HG03342 (cell line): ENCODE measurements around the gene RIN1.

ENCODE experiments used
- ATAC-seq: cut with Tn5 transposase; IDR thresholded peaks from one replicate; pipeline ENCODE4 v1.9.1; 2021; ENCODE audit warnings: mild to moderate bottlenecking, moderate library complexity; ENCODE audit not compliant: unreplicated experiment

The RIN1 gene

DNA sequence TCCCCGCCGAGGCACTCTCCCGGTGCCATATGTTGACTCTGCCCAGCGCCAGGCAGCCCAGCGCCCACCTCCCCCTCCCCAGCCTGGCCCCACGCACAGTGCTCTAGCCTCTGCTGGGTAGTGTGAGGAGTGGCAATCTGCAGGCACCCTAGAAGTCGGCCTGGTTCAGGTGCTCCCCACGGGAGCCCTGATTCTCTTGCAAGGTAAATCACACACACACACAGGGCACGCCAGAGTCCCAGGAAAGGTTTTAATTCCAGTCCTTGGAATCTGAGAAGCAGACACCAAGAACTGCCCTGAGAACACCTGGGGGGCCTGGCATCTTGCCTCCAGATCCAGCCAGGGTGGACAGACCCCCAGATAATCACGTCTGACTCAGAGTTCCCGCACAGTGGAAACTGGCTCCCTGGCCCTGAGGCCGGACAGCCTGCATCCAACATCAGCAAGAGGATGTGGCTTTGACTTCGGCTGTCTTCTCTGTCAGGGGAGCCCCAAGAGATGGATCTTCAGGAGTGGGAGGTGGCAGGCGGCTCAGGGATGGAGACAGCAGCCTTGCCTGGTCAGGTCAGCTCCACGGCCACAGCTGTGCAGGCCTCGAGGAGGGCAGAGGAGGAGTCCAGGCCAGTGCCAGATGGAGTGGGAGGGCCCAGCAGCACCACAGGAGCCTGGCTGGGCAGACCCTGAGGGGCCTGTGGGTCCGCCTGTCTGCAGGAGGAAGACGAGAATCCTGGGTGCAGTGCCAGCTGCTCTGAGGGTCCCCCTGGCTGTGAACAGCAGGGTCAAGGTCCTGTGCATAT lies 1.1 kb upstream of the RIN1 start:
- no peak for ATAC-seq

DNA sequence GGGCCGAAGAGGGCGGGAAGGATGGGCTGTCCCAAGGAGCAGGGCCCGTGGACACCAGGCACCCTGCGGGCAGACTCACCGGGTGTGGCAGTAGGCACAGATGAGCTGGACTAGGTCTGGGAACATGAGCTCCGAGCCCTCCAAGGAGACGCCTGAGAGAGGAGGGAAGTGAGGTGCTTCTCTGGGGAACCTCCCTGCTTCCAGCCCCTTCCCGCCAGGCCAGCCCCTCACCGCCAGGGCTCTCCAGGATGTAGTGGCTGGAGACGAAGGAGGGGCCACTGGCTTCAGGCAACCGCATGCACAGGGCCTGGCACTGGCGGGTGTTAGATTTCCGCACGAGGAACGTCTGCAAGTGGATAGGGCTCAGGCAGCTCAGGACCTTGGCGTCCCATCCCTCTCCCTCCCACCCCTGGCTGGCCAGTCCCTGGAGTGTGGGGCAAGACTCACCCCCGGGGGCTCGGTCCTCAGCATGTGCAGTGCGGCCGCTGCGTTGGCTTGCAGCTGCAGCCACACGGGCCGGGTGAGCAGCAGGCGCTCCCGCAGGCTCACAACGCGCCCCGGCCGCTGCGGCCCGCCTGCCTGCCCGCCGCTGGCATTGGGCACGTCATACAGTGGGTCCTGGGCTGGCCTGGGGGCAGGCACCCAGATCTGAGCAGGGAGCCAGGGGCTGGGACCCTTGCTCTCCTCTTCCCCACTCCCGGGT lies 552 bp downstream of the RIN1 start:
- no peak for ATAC-seq

GRCh38 chr11:66334605-66335442 lies 1.4 kb downstream of the RIN1 start:
- ATAC-seq, result no peak

DNA sequence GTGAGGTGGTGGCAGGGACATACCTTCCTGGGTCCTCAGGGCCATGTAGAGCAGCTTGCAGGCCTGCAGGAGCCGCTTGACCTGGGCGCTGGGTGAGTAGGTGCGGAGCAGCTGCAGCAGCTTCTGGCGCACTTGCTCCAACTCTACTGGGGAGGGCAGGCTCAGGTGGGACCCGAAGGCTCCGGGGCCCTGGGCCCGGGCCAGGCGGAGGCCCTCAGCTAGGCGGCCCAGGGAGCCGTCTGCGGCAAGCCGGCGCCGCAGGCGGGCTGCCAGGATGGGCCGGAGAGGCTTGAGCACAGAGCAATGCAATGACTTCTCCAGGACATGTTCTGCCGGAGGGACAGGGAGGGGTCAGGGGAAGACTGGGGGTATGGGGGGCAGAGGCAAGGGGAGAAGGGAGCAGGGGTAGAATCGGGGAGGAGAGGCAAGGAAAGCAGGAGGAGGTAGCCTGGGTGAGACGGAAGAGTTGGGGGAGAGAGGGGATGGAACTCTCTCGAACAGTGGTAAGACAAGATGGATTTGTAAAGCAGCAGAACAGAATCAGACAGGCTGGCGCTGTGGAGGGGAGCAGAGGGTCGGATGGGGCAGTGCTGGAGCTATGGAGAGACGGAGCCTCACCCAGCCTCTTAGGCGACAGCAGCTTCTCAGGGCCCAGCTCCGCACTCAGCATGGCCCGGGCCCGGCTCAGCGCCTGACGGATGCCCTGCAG lies 2.2 kb downstream of the RIN1 start:
- no peak for ATAC-seq

GRCh38 chr11:66333220-66333877 lies 2.9 kb downstream of the RIN1 start:
- ATAC-seq, result no peak

- ATAC-seq, result no peak
Measured at GRCh38 chr11:66332371-66333219, 3.6 kb downstream of the RIN1 start.

- ATAC-seq, result no peak
Measured at GRCh38 chr11:66331542-66332370, 4.5 kb downstream of the RIN1 start.

DNA sequence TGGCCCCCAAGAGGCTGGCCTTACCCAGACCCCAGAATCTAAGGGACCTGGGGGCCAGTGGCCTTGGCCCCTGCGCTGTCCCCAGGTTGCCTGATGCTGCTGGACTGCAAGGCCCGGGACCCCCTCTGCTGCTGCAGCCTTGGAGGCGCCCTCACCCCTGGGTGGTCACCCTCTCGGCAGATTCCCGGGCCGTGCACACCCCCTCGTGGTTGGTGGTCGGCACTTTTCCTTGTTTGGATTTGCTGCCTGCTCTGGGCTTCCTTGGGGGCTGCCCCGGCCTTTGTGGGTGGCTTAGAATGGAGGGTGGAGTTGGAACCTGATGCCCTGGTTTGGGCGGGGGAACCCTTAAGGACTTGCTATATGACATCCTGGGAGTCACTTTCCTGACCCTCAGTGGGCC lies 5.3 kb downstream of the RIN1 start:
- no peak for ATAC-seq

GRCh38 chr11:66329165-66329673 lies 7.0 kb downstream of the RIN1 start:
- no peak for ATAC-seq

GRCh38 chr11:66328302-66329144 lies 7.7 kb downstream of the RIN1 start:
- ATAC-seq, result peak; percentile 63

- no peak for ATAC-seq
Measured at GRCh38 chr11:66328031-66328301, 8.3 kb downstream of the RIN1 start.

DNA sequence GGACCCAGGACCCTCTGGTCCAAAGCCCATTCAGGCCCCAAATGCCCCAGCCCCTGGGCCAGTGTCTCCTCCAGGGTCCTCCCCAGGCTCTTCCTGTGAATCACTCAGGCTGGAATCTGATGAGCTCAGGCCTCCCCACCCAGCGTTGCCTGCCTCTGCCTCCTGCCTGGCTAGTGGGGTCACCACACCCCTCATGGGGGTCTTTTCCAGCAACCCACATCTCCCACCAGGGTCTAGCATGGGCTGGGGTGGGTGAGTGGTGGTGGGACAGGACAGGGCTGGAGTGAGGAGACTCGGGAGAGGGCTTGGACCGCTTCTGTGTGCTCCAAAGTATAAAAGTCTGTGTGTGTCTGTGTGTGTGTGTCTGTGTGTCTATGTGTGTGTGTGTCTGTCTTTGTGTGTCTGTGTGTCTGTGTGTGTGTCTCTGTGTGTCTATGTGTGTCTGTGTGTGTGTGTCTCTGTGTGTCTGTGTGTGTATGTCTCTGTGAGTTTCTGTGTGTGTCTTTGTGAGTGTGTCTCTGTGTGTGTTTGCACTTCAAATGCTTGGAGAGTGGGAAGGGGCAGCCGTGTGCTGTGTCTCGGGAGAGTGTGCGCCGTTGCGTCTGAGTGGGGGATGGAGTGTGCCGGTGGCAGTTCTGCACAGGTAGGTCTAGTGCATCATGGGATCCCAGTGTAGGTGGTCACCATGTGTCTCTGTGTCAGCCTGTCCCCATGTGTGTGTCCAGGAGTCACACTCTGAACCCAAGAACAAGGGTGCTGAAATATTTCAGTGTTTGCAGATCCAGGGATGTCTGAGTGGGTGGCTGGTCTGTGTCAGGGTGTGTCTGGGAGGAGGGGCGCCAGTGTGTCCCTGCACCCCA lies 8.8 kb downstream of the RIN1 start:
- no peak for ATAC-seq

- ATAC-seq, result no peak
Measured at GRCh38 chr11:66326261-66327111, 9.7 kb downstream of the RIN1 start.

DNA sequence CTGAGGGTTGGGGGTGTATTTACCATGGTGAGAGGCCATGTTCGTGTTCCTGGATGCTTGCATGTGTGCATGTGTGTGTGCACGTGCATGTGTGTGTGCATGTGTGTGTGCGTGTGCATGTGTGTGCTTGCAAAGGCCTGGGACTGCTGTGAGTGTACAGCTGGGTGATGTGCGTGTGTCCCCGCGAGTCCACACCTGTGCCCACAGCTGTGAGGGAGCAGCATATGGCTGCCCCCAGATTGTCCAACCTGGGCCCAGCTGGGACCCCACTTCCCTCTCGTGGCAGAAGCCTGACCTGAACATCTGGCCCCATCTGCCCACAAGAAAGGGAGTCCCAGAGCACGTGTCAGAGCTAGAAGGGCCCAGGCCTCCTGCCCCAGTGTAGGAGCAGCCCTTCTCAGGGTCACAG lies 11.0 kb downstream of the RIN1 start:
- no peak for ATAC-seq

- ATAC-seq, result no peak
Measured at GRCh38 chr11:66324664-66325063, 11.6 kb downstream of the RIN1 start.

GRCh38 chr11:66323684-66324083 lies 12.6 kb downstream of the RIN1 start:
- no peak for ATAC-seq
